HUES64 (cell line): ENCODE data around the gene A4GALT.

Experiments
- H3K27ac ChIP-seq: 2 replicates; pipeline ENCODE4 v1.7.0; 2013; ENCODE audit warnings: low read depth, low read length, inconsistent platforms
- H3K27me3 ChIP-seq: 2 replicates; pipeline ENCODE4 v1.6.1; 2013; ENCODE audit warnings: mild to moderate bottlenecking, low read length; ENCODE audit not compliant: insufficient read depth
- H3K36me3 ChIP-seq: 2 replicates; pipeline ENCODE4 v1.6.1; 2013; ENCODE audit warnings: mild to moderate bottlenecking, low read length; ENCODE audit not compliant: insufficient read depth
- H3K4me1 ChIP-seq: 2 replicates; pipeline ENCODE4 v1.6.1; 2013; ENCODE audit warnings: mild to moderate bottlenecking, low read length, moderate library complexity; ENCODE audit not compliant: insufficient read depth
- H3K4me3 ChIP-seq: 2 replicates; pipeline ENCODE4 v1.5.1; 2013; ENCODE audit warnings: mild to moderate bottlenecking, low read length, moderate library complexity
- H3K9ac ChIP-seq: 2 replicates; pipeline ENCODE4 v1.6.1; 2013; ENCODE audit warnings: mild to moderate bottlenecking, low read depth, low read length
- H3K9me3 ChIP-seq: 2 replicates; pipeline ENCODE4 v1.6.1; 2013; ENCODE audit warnings: low read depth, low read length; ENCODE audit not compliant: insufficient read depth
- WGBS: fragments of 150-250, 120-280 bp; methylation state at CpG from one replicate; pipeline ENCODE4 v1.1.7; 2013; ENCODE audit warnings: missing lambda C conversion rate; 5-methylcytosine and 5-hydroxymethylcytosine counted together

The A4GALT gene

DNA sequence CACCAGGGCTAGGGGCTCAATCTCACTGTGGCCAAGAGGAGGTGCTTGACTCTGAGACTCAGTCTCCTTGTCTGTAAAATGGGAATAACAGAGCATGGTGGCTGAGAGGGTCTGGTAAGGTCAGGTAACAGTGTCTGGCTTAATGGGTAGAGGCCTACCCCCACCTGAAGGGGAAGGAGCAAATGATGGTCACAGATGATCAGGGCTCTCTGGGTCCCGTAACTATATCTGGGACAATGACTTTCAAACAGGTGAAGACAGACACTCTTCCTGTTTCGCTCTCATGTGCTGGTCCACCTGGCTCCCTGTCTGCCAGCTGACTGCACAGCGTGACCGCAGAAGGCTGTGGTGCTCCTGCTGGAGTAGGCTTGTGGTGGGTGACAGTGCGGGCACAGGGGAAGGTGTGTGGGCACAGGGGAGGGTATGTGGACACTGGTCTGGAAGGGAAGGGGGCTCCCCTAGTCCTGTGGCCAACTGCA is 4.0 kb downstream of the A4GALT start:
- peaks cover 13% of the 10 kb centered on the region for H3K4me1 ChIP-seq
- no peak overlapping the region for H3K9ac ChIP-seq
- H3K27ac ChIP-seq, result no peak overlapping the region
- H3K27me3 ChIP-seq, result peaks cover 31% of the 10 kb centered on the region
- H3K4me3 ChIP-seq, result no peak overlapping the region
- H3K36me3 ChIP-seq, result no peaks in the 10 kb centered on the region
- WGBS, result 88% methylated on average over 5 of the region's 5 CpGs
- no peaks in the 10 kb centered on the region for H3K9me3 ChIP-seq

DNA sequence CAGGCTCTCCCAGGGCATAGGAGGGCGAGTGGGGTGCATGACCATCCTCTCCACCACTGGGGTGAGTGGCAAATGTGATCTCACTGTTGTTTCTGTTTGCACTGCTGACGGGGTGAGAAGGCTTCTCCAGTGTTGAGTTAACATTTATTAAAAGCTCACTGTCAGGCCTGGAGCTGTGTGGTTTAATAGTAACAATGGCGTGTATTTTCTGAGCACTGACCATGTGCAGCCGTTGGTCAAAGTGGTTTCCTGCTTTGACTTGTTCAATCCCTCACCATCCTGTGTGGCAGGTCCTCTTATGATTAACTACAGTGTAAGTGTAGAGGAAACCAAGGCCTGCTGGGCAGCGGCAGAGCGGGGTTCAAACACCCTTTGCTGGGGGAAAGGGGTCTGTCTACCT is 4.4 kb downstream of the A4GALT start:
- Histone ChIP-seq H3K4me1 (peaks cover 13% of the 10 kb centered on the region), H3K27me3 (peaks cover 27% of the 10 kb centered on the region), H3K4me3 (no peak overlapping the region), H3K9ac (no peak overlapping the region), H3K9me3 (no peaks in the 10 kb centered on the region), H3K27ac (no peak overlapping the region), H3K36me3 (no peaks in the 10 kb centered on the region)
- WGBS, result 95% methylated on average over 6 of the region's 6 CpGs

DNA sequence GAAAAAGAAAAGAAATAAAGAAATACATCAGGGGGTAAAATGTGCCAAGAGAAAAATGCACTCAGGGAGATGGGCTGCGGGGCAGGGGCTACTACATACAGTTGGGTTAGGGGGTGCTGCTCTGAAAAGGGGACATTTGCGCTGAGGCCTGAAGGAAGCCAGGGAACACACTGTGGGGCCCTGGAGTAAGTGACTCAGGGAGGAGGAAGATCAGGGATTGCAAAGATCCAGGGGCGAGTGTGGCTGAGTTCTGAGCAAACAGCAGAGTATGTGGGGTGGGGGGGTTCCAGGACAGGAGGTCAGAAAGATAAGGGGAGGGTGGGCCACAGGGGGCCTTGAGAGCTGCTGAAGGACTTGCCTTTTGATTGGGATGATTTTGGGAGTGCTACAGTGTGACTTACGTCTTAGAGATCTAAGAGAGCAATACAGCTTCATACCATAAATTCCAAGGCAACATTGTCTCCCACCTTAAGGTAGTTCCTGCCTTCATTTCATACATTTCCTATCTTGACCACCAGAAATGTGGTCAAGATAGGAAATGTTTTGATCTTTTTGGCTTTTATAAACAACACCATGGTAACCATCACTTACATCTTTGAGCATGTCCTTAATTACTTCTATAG is 5.8 kb downstream of the A4GALT start:
- no peaks in the 10 kb centered on the region for H3K36me3 ChIP-seq
- H3K9ac ChIP-seq, result no peak overlapping the region
- H3K27ac ChIP-seq, result no peak overlapping the region
- H3K9me3 ChIP-seq, result no peaks in the 10 kb centered on the region
- H3K4me3 ChIP-seq, result no peak overlapping the region
- peaks cover 13% of the 10 kb centered on the region for H3K4me1 ChIP-seq
- WGBS, result 76% methylated on average over 4 of the region's 4 CpGs
- peaks cover 15% of the 10 kb centered on the region for H3K27me3 ChIP-seq

DNA sequence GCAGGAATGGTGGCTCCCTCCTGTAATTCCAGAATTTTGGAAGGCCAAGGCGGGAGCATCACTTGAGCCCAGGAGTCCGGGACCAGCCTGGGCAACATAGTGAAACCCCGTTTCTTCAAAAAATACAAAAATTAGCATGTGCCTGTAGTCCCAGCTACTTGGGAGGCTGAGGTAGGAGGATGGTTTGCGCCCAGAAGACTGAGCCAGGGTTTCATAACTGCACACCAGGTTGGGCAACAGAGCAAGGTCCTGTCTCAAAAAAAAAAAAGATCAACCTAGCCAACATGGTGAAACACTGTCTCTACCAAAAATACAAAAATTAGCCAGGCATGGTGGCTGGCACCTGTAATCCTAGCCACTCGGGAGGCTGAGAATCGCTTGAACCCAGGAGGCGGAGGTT is 6.4 kb downstream of the A4GALT start:
- WGBS, result 93% methylated on average over 7 of the region's 7 CpGs
- peaks cover 12% of the 10 kb centered on the region for H3K4me1 ChIP-seq

DNA sequence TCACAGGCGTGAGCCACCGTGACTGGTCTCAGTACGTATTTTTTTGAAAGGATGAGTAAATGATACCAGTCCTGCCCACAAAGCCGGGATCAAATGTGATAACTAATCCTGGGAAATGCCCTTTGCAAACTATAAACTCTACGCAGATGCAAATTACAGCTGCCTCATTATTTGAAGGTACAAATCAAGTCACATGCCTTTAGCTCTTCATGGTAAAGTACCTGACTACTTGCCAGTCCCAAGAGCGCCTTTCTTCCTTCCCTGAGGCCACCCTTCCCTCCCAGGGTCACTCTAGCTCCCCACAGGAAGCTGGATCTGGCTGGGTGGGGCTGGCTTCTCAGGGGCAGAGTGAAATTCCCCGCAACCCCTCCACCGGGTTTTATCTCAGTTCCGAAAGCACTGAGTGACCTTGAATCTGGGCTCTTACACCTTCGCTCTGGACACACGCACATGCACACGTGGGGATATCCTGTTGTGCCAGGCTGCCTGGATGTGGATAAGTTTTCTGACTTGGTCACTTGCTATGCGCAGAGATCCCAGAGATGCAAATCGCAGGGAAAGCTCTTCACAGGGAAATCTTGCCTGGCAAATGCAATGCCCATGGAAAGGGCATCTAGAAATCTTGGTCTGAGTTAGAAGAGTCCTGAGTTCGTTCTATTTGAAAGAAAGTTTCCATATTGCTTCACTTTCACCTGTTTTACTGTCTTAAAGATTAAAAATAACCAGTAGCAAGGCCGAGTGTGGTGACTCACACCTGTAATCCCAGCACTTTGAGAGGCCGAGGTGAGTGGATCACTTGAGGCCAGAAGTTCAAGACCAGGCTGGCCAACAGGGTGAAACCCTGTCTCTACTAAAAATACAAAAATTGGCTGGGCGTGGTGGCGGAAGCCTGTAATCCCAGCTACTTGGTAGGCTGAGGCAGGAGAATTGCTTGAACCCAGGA is 8.5 kb downstream of the A4GALT start:
- no peaks in the 10 kb centered on the region for H3K36me3 ChIP-seq
- H3K27me3 ChIP-seq, result no peaks in the 10 kb centered on the region
- H3K27ac ChIP-seq, result no peak overlapping the region
- 93% methylated on average over 19 of the region's 19 CpGs for WGBS
- H3K4me3 ChIP-seq, result no peak overlapping the region
- H3K4me1 ChIP-seq, result peaks cover 3% of the 10 kb centered on the region; the same call in 1 of the 2 replicates
- H3K9ac ChIP-seq, result no peak overlapping the region
- no peaks in the 10 kb centered on the region for H3K9me3 ChIP-seq

More for the DNA sequence above, 6.4 kb downstream of the A4GALT start:
- H3K27ac ChIP-seq, result no peak overlapping the region
- H3K4me3 ChIP-seq, result no peak overlapping the region
- H3K36me3 ChIP-seq, result no peaks in the 10 kb centered on the region
- H3K9ac ChIP-seq, result no peak overlapping the region
- H3K27me3 ChIP-seq, result peaks cover 9% of the 10 kb centered on the region
- no peaks in the 10 kb centered on the region for H3K9me3 ChIP-seq

DNA sequence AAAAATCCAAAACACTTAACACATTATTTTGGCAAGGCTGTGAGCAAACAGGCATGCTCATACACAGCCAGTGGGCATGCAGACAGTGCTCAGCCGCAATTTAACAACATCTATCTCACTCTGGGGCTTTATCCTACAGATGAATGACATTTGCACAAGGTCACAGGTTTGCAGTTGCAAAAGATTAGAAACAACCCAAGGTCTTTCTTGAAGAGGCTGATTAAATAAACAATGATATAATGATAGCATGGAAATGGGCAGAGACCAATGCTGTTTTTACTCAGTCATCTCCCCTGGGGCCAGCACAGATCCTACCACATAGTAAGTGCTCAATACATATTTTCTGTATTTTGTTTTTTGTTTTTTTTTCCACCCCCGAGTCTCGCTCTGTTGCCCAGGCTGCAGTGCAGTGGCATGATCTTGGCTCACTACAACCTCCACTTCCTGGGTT is 9.4 kb downstream of the A4GALT start:
- no peaks in the 10 kb centered on the region for H3K9me3 ChIP-seq
- 96% methylated on average over 3 of the region's 3 CpGs for WGBS
- H3K27ac ChIP-seq, result no peak overlapping the region
- H3K4me3 ChIP-seq, result no peak overlapping the region
- no peaks in the 10 kb centered on the region for H3K36me3 ChIP-seq
- H3K4me1 ChIP-seq, result no peaks in the 10 kb centered on the region
- H3K9ac ChIP-seq, result no peak overlapping the region
- H3K27me3 ChIP-seq, result no peaks in the 10 kb centered on the region

DNA sequence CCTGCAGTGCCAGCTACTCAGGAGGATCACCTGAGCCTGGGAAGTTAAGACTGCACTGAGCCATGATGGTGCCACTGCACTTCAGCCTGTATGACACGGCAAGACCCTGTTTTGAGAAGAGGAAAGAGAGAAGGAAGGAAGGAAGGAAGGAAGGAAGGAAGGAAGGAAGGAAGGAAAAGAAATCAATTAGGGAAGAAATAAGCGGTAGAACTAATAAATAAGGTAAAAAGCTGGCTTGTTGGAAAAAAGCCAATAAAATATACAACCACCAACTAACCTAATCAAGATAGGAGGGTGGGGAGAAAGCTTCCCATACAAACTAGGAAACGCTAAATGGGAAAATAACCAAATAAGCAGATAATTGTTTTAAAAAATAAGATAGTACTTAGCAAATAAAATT is 12.3 kb downstream of the A4GALT start:
- H3K4me3 ChIP-seq, result no peak overlapping the region
- H3K27me3 ChIP-seq, result no peaks in the 10 kb centered on the region
- H3K36me3 ChIP-seq, result no peaks in the 10 kb centered on the region
- no peaks in the 10 kb centered on the region for H3K4me1 ChIP-seq
- WGBS, result 81% methylated on average over 2 of the region's 3 CpGs
- no peaks in the 10 kb centered on the region for H3K9me3 ChIP-seq
- H3K27ac ChIP-seq, result no peak overlapping the region
- H3K9ac ChIP-seq, result no peak overlapping the region

DNA sequence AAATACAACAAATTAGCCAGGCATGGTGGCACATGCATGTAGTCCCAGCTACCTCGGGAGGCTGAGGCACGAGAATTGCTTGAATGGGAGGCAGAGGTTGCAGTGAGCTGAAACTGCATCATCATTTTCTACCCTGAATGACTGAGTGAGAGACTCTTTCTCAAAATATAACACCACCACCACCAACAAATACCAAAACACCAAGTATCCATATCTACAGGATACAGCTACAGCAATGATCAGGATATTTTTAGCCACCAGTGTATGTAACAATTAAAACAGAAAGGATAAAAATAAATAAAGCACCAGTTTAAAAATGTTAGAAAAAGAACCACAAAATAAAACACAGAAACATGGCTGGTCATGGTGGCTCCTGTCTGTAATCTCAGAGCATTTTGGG is 13.2 kb downstream of the A4GALT start:
- 78% methylated on average over 2 of the region's 2 CpGs for WGBS

DNA sequence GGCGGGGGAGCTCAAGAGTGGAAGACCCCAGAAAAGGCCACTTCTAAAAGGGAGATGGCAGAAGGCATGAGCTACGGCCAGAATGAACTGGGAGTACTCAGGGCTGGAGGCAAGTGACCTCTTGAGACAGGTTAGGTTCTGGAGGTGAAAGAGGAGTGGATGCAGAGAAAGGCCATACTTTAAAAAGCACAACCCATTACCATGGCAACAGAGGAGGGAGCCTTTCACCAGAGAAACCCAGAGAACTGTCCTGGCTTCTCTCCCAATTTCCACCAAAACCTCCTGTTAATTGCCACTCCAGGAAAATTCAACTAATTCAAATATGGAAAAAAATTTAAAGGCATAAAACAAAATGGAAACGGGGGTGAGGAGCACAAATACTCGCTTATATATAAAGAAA is 15.8 kb downstream of the A4GALT start:
- H3K9me3 ChIP-seq, result no peaks in the 10 kb centered on the region
- no peak overlapping the region for H3K27ac ChIP-seq
- H3K4me1 ChIP-seq, result no peaks in the 10 kb centered on the region
- H3K36me3 ChIP-seq, result no peaks in the 10 kb centered on the region
- WGBS, result 94% methylated on average over 4 of the region's 4 CpGs
- H3K27me3 ChIP-seq, result no peaks in the 10 kb centered on the region
- no peak overlapping the region for H3K9ac ChIP-seq
- no peak overlapping the region for H3K4me3 ChIP-seq

More for the DNA sequence above, 13.2 kb downstream of the A4GALT start:
- no peaks in the 10 kb centered on the region for H3K4me1 ChIP-seq
- no peaks in the 10 kb centered on the region for H3K36me3 ChIP-seq
- H3K9ac ChIP-seq, result no peak overlapping the region
- H3K27ac ChIP-seq, result no peak overlapping the region
- H3K9me3 ChIP-seq, result no peaks in the 10 kb centered on the region
- no peak overlapping the region for H3K4me3 ChIP-seq
- no peaks in the 10 kb centered on the region for H3K27me3 ChIP-seq

DNA sequence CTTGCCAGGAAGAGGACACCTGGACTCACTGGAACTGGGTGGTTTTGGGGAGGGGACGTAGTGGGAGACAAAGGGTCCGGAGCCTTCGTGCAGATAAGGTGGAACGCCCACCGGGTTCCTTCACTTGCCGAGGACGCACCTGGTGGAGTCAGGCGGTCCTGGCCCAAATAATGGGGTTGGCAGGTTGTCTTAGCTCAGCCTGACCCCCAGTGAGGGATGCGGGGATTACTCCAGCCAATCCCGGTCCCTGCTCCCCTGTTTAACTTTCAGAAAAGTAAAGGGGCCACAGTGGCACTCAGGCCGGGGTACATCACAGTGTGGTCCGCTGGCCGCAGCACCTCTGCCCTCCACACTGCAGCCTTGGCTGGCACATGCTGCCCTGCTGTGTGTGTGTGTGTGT is 18.0 kb downstream of the A4GALT start:
- WGBS, result 87% methylated on average over 13 of the region's 13 CpGs
- H3K4me3 ChIP-seq, result no peak overlapping the region
- no peak overlapping the region for H3K9ac ChIP-seq
- no peaks in the 10 kb centered on the region for H3K9me3 ChIP-seq
- no peaks in the 10 kb centered on the region for H3K36me3 ChIP-seq
- H3K4me1 ChIP-seq, result no peaks in the 10 kb centered on the region; the same call in 1 of the 2 replicates
- H3K27ac ChIP-seq, result no peak overlapping the region
- H3K27me3 ChIP-seq, result no peaks in the 10 kb centered on the region

DNA sequence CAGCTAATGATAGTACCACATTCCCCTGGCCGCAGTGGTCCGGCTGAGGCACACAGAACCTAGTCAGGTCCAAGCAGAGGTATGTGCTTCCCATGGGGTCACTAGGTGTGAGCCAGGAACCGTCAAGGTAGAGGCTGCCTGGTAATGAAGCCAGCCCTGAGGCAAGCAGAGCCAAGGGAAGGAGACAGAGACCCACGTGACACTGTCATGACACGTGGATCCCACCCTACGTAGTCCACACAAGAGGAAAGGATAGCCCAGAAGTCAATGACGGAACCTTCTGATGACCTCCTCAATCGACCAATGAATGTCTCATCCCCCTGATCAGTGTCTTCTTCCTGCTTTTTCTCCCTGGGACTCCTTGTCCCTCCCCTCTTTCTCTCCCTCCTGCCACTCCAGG is 19.0 kb downstream of the A4GALT start:
- H3K9ac ChIP-seq, result no peak overlapping the region
- 92% methylated on average over 8 of the region's 8 CpGs for WGBS
- no peaks in the 10 kb centered on the region for H3K36me3 ChIP-seq
- no peak overlapping the region for H3K4me3 ChIP-seq
- no peaks in the 10 kb centered on the region; the same call in 1 of the 2 replicates for H3K4me1 ChIP-seq
- H3K27me3 ChIP-seq, result no peaks in the 10 kb centered on the region
- H3K9me3 ChIP-seq, result no peaks in the 10 kb centered on the region
- no peak overlapping the region for H3K27ac ChIP-seq
